Choroid plexus epithelial cell (primary cell): ENCODE measurements around the gene BATF.

ENCODE experiments used
- DNase-seq: peaks from one replicate; pipeline ENCODE4 v3.0.0-alpha.2; 2010; ENCODE audit warnings: low read depth
- H3K4me3 ChIP-seq: 2 replicates; pipeline ENCODE4 v1.5.1; 2011; ENCODE audit warnings: low read depth, mild to moderate bottlenecking, control low read depth, low read length, moderate library complexity
- TF ChIP-seq, protein P1 (sequence below): conservative IDR thresholded peaks from 2 replicates; pipeline ENCODE4 v1.5.1; 2011; ENCODE audit warnings: low read depth, mild to moderate bottlenecking, control low read depth, inconsistent platforms, low read length, moderate library complexity

BATF gene

DNA sequence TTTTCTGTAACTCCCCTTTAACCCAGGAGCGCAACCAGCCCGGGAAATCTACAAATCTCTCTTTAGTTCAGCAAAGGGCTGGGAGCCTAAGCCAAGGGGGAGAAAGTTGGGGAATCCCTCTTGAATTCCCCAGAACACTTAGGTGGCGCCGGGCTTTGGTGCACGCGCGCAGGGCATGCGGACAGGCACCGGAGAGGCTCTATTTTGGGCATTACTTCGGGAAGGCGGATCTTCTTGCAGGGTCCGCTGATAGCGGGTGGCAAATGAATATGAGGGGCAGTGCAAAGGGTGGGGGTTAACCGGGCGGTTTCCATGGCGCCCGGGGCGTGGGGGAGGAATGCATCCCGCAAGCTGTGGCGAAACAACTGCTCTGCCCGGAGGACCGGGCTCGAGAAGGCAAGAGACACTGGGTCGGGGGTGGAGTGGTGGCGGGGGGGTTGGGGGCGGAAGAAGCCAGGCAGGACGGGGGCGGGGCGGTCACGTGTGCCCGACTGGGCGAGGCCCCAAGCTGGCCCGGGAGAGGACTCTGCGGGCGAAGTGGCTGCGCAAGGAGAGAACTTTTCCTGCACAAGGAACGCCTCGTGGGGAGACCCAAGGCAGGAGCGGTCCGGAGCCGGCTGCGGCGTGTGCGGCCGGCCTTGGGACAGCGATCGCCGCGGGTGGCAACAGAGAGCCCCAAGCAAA lies 56.0 kb downstream of the BATF start, which contains the start of gene FLVCR2:
TSS of gene FLVCR2 (plus strand) at position 519 of the 684 bp plus-strand sequence. CDS start 353 bp downstream, outside the sequence.
- peak; percentile 87 for DNase-seq
- H3K4me3 ChIP-seq = peak within 1 kb of the TSS; percentile 83

DNA sequence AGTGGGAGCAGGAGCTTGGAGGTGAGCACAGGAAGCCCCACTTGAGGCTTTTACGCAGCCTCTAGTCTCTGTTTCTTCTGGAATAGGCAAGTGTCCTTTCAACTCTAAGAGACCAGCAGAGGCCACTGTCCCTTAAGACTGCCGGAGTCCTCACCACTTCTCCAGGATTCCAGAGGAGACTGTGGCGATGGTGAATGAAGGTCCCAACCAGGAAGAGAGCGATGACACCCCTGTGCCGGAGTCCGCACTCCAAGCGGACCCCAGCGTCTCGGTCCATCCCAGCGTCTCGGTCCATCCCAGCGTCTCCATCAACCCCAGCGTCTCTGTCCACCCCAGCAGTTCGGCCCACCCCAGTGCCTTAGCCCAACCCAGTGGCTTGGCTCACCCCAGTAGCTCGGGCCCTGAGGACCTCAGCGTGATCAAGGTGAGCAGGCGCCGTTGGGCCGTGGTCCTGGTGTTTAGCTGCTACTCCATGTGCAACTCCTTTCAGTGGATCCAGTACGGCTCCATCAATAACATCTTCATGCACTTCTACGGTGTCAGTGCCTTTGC lies 56.6 kb downstream of the BATF start:
- TF ChIP-seq, protein P1, sequence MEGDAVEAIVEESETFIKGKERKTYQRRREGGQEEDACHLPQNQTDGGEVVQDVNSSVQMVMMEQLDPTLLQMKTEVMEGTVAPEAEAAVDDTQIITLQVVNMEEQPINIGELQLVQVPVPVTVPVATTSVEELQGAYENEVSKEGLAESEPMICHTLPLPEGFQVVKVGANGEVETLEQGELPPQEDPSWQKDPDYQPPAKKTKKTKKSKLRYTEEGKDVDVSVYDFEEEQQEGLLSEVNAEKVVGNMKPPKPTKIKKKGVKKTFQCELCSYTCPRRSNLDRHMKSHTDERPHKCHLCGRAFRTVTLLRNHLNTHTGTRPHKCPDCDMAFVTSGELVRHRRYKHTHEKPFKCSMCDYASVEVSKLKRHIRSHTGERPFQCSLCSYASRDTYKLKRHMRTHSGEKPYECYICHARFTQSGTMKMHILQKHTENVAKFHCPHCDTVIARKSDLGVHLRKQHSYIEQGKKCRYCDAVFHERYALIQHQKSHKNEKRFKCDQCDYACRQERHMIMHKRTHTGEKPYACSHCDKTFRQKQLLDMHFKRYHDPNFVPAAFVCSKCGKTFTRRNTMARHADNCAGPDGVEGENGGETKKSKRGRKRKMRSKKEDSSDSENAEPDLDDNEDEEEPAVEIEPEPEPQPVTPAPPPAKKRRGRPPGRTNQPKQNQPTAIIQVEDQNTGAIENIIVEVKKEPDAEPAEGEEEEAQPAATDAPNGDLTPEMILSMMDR = peak; percentile 24
- DNase-seq = peak; percentile 29
- H3K4me3 ChIP-seq = peak overlapping the region; percentile 83

More for the DNA sequence above, 56.0 kb downstream of the BATF start, which contains the start of gene FLVCR2:
- TF ChIP-seq, protein P1 = no peak

DNA sequence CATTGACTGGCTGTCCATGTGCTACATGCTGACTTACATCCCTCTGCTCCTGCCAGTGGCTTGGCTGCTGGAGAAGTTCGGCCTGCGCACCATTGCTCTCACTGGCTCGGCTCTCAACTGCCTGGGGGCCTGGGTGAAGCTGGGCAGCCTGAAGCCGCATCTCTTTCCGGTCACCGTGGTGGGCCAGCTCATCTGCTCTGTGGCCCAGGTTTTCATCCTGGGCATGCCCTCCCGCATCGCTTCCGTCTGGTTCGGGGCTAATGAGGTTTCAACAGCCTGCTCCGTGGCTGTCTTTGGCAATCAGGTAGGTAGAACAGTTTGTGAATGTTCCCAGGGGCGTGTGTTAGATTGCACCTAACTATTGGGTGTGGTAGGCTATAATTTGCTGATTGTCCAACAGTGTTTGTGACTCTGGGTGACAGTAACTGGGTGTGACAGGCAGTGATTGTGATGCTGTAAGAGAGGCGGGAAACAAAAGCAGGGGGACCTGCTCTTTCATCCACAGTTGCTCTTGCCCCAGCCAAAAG lies 57.1 kb downstream of the BATF start:
- TF ChIP-seq, protein P1 = no peak
- DNase-seq = no peak
- peak overlapping the region; percentile 83 for H3K4me3 ChIP-seq

DNA sequence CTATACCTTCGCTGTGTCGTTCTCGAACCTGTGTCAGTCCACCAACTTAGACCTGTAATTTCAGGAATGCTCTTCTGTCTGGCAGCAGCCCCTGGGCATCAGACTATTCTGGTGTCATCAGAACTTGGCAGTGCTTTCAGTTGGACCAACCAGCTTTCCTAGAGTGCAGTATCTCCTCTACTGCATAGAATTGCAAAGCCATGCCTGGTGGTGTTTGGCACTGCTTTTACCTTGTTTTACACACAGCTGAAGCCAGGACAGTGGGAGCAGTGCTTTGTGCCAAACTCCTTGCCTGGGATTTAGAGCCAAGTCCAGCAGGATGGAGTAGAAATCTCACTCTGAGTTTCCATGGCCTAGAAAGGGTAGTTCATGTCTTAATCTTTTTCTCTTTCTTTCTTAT lies 57.6 kb downstream of the BATF start:
- no peak for DNase-seq
- TF ChIP-seq, protein P1 = no peak
- peak overlapping the region; percentile 83 for H3K4me3 ChIP-seq

DNA sequence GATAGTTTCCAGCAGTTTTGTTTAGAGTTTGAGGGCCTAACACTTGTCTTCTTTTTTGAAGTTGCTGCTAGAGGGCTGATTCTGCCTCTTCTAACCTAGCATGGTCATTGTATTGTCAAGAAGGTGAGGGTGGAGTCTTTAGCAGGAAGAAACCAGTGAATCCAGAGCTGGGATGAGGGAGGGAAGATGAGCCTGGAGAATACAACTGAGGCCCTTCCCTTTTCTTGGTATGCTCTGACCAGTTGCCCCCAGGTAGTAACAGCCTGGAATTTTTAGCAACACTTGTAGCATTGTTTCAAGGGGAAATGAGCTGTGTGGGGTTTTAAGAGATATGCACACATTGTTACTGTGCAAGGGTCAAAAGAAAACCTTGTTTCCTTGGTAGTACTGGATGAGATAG lies 65.1 kb downstream of the BATF start:
- TF ChIP-seq, protein P1 = no peak

DNA sequence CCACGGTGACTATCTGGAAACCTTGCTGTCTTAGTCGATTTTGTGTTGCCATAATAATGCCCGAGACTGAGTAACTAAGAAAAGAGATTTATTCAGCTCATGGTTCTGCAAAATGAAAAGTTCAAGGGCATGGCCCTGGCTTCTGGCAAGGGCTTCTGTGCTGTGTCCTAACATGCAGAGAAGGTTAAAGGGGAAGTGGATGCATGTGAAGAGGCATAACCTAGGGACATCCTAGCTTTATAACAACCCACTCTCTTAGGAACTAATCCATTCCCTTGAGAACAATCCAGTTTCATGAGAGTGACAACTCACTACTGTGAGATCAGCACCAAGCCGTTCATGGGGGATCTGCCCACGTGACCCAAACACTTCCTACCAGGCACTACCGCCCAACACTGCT lies 67.7 kb downstream of the BATF start:
- TF ChIP-seq, protein P1 = no peak
- H3K4me3 ChIP-seq = no peak overlapping the region
- DNase-seq = no peak

More for the DNA sequence above, 65.1 kb downstream of the BATF start:
- no peak for DNase-seq
- H3K4me3 ChIP-seq = no peak overlapping the region
